GM18498 (cell line): ENCODE measurements around the gene ZNF554.

Source experiments
- ATAC-seq: cut with Tn5 transposase; IDR thresholded peaks from one replicate; pipeline ENCODE4 v1.9.1; 2021; ENCODE audit warnings: mild to moderate bottlenecking, moderate library complexity; ENCODE audit not compliant: unreplicated experiment

Gene ZNF554

GRCh38 chr19:2824129-2824528 lies 4.5 kb downstream of the ZNF554 start:
- no peak for ATAC-seq

- ATAC-seq = no peak
Measured at GRCh38 chr19:2827022-2827421, 7.4 kb downstream of the ZNF554 start.

- no peak for ATAC-seq
Measured at GRCh38 chr19:2827840-2828489, 8.3 kb downstream of the ZNF554 start.

- ATAC-seq = no peak
Measured at GRCh38 chr19:2834294-2834871, 14.7 kb downstream of the ZNF554 start.

- ATAC-seq = no peak
Measured at GRCh38 chr19:2837430-2837829, 17.8 kb downstream of the ZNF554 start.

- ATAC-seq = peak; percentile 89
Measured at GRCh38 chr19:2840794-2841791, 21.4 kb downstream of the ZNF554 start, which contains the start of gene ZNF555. Gene ZNF555 (plus strand): TSS chr19:2841475. CDS start chr19:2841573, 98 bp downstream.

GRCh38 chr19:2841855-2842574 lies 22.3 kb downstream of the ZNF554 start:
- peak; percentile 13 for ATAC-seq

GRCh38 chr19:2845107-2845506 lies 25.4 kb downstream of the ZNF554 start:
- no peak for ATAC-seq

GRCh38 chr19:2846180-2846894 lies 26.7 kb downstream of the ZNF554 start:
- no peak for ATAC-seq

GRCh38 chr19:2847507-2847906 lies 27.8 kb downstream of the ZNF554 start:
- ATAC-seq = no peak

- no peak for ATAC-seq
Measured at GRCh38 chr19:2848616-2849015, 28.9 kb downstream of the ZNF554 start.

GRCh38 chr19:2850256-2850925 lies 30.7 kb downstream of the ZNF554 start:
- ATAC-seq = no peak

- no peak for ATAC-seq
Measured at GRCh38 chr19:2852598-2852997, 32.9 kb downstream of the ZNF554 start.

- ATAC-seq = no peak
Measured at GRCh38 chr19:2853015-2853606, 33.4 kb downstream of the ZNF554 start.

GRCh38 chr19:2854849-2855248 lies 35.2 kb downstream of the ZNF554 start:
- ATAC-seq = no peak

- ATAC-seq = no peak
Measured at GRCh38 chr19:2856457-2857050, 36.9 kb downstream of the ZNF554 start.

GRCh38 chr19:2858864-2859263 lies 39.2 kb downstream of the ZNF554 start:
- ATAC-seq = no peak

GRCh38 chr19:2863816-2864215 lies 44.1 kb downstream of the ZNF554 start:
- no peak for ATAC-seq
